Esophagus muscularis mucosa (tissue), 4 donors: ENCODE data around the gene RTN4RL2.

Experiments used
- EP300 ChIP-seq: sonication (generic); formaldehyde crosslinking; IDR thresholded peaks from one replicate; pipeline ENCODE4 v1.6.1; 2017; ENCODE audit warnings: antibody characterized with exemption
- POLR2A ChIP-seq: fragments of 450-650 bp; IDR thresholded peaks from one replicate; pipeline ENCODE4 v1.6.1; 2017; ENCODE audit warnings: antibody characterized with exemption, moderate library complexity, mild to moderate bottlenecking, low read depth
- TF ChIP-seq, protein P1 (sequence below), 3 experiments: fragments of 200-600 bp in 2 of 3; fragments of 450-650 bp in 1 of 3; sonication (generic) in 2 of 3; IDR thresholded peaks; one replicate each; pipeline ENCODE4 v1.5.1; 2017 to 2019; ENCODE audit warnings: antibody characterized with exemption in 3 of 3, mild to moderate bottlenecking in 2 of 3, moderate library complexity in 1 of 3

DNA sequence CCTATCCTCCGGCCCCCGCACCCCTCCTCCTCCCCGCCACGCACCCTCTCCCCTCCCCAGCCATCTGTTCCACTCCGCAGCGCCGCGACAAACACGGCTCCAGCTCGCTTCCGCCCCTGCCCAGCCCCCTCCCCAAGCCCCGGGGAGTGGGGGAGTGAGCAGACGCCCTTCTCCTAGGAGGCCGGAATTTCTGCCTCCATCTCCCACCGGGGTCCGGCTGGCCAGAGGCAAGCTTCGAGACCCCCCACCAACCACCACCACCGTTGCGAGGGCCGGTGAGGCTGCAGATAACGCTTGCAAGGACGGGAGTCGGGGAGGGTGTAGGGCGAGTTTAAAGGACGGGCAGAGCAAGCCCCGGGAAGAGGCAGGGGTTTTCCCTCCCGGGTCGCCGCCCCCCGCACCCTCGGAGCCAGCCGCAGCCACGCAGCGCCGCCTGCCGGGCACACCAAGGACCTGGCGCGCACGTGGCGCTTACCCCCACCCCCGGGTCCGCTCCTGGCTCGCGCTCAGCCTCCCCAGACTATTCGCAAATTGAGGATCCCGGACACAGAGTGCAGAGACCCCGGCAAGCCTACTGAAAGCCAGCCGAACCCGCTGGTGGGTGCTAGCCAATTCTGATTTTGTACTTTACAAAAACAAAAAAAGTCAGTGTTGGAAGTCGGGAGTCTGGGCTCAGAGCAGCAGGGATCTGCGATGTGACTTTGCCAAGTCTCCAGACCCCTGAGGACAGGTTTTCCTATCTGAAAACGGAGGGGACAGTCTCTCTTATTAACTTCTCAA, 22.6 kb downstream of the RTN4RL2 start:
- TF ChIP-seq, protein P1, sequence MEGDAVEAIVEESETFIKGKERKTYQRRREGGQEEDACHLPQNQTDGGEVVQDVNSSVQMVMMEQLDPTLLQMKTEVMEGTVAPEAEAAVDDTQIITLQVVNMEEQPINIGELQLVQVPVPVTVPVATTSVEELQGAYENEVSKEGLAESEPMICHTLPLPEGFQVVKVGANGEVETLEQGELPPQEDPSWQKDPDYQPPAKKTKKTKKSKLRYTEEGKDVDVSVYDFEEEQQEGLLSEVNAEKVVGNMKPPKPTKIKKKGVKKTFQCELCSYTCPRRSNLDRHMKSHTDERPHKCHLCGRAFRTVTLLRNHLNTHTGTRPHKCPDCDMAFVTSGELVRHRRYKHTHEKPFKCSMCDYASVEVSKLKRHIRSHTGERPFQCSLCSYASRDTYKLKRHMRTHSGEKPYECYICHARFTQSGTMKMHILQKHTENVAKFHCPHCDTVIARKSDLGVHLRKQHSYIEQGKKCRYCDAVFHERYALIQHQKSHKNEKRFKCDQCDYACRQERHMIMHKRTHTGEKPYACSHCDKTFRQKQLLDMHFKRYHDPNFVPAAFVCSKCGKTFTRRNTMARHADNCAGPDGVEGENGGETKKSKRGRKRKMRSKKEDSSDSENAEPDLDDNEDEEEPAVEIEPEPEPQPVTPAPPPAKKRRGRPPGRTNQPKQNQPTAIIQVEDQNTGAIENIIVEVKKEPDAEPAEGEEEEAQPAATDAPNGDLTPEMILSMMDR (IDR thresholded peaks at IDR 0.05): peak; percentile 37 to 66 (median 46)
- TF ChIP-seq POLR2A (no peak), EP300 (no peak)
